Lower leg skin (tissue), 4 donors: ENCODE measurements around the gene BTN3A1. TPM values are rescaled to one million over a fixed set of nuclear protein-coding genes. Genes with fewer than 3 reads are reported as not detected.
"Not testable (repeated sequence)": the region's sequence is repeated elsewhere in the genome, so short reads cannot be mapped to it uniquely, and the experiment has no call there.

Experiments
- DNase-seq, 2 donors: peaks; one replicate each; pipeline ENCODE4 v3.0.0-alpha.2; 2019; ENCODE audit warnings: low spot score in 2 of 2
- H3K4me3 ChIP-seq: fragments of 200-600 bp; sonication (generic); 2 replicates; pipeline ENCODE4 v1.5.1; 2017; ENCODE audit warnings: mild to moderate bottlenecking, low read depth; ENCODE audit not compliant: poor library complexity, severe bottlenecking
- CTCF ChIP-seq, 3 donors: fragments of 450-650 bp; IDR thresholded peaks; one replicate each; pipeline ENCODE4 v1.5.1; 2016; ENCODE audit warnings: antibody characterized with exemption in 3 of 3, mild to moderate bottlenecking in 3 of 3, moderate library complexity in 2 of 3
- POLR2A ChIP-seq, 2 donors: fragments of 450-650 bp; IDR thresholded peaks; one replicate each; pipeline ENCODE4 v1.6.1; 2016 to 2017; ENCODE audit warnings: antibody characterized with exemption in 2 of 2, mild to moderate bottlenecking in 1 of 2, moderate library complexity in 1 of 2
- WGBS, 2 donors: methylation state at CpG; one replicate each; pipeline ENCODE4 v1.1.5; 2018; 5-methylcytosine and 5-hydroxymethylcytosine counted together
- intact Hi-C: fragments of 100-400 bp; cut with DNase I; formaldehyde crosslinking; loops from one replicate; pipeline ENCODE4 v1.15.0; 2023; ENCODE audit warnings: low total_unique reads
- total RNA-seq, 4 donors: library from RNA; depleted of rRNA; stranded (reverse); fragments of >200 nt; gene quantifications; one replicate each; pipeline ENCODE4 v1.1.0, GENCODE V29; 2016

Gene BTN3A1
- total RNA-seq, 4 donors from 2014 or later = 10.4 to 17.7 (median 15.1) TPM

GRCh38 chr6:26412228-26412627 lies 10.2 kb downstream of the BTN3A1 start:
- intact Hi-C loops = no loop called here
- TF ChIP-seq CTCF (IDR thresholded peaks at IDR 0.05) (no peak), POLR2A (IDR thresholded peaks at IDR 0.05) (no peak)
- whole genome bisulfite sequencing, 2 donors = 62 to 65% methylated on average over 3 of the region's 3 CpGs
- H3K4me3 ChIP-seq = no peak overlapping the region
- DNase-seq = no peak

- intact Hi-C loops = no loop called here
- WGBS, 2 donors = 92 to 98% methylated on average over 4 of the region's 4 CpGs
- no peak for DNase-seq
- TF ChIP-seq POLR2A (IDR thresholded peaks at IDR 0.05) (no peak), CTCF (IDR thresholded peaks at IDR 0.05) (no peak)
- no peak overlapping the region for H3K4me3 ChIP-seq
These were observed 10.9 kb downstream of the BTN3A1 start for GRCh38 chr6:26412954-26413353.

- no peak for DNase-seq
- intact Hi-C loops = no loop called here
- TF ChIP-seq CTCF (IDR thresholded peaks at IDR 0.05) (no peak), POLR2A (IDR thresholded peaks at IDR 0.05) (no peak)
These were observed 12.2 kb downstream of the BTN3A1 start for GRCh38 chr6:26414281-26414680.

GRCh38 chr6:26415036-26415614 lies 13.1 kb downstream of the BTN3A1 start:
- H3K4me3 ChIP-seq = no peak overlapping the region
- DNase-seq = no peak
- TF ChIP-seq POLR2A (IDR thresholded peaks at IDR 0.05) (no peak), CTCF (IDR thresholded peaks at IDR 0.05) (no peak)
- intact Hi-C loops = no loop called here
- 82 to 86% methylated on average over 1 of the region's 1 CpG for WGBS, 2 donors

More at GRCh38 chr6:26414281-26414680, 12.2 kb downstream of the BTN3A1 start:
- WGBS, 2 donors = 78% methylated on average over 3 of the region's 3 CpGs
- H3K4me3 ChIP-seq = no peak overlapping the region

- intact Hi-C loops = no loop called here
- H3K4me3 ChIP-seq = no peak overlapping the region
- WGBS, 2 donors = 69 to 90% methylated on average over 2 of the region's 2 CpGs
- no peak for TF ChIP-seq POLR2A (IDR thresholded peaks at IDR 0.05)
- no peak for TF ChIP-seq CTCF (IDR thresholded peaks at IDR 0.05)
- no peak for DNase-seq
These were observed 13.7 kb downstream of the BTN3A1 start for GRCh38 chr6:26415791-26416190.

- H3K4me3 ChIP-seq = no peak overlapping the region
- WGBS, 2 donors = 52 to 95% methylated on average over 1 of the region's 1 CpG
- TF ChIP-seq POLR2A (IDR thresholded peaks at IDR 0.05) (no peak), CTCF (IDR thresholded peaks at IDR 0.05) (no peak)
- intact Hi-C loops = no loop called here
- DNase-seq = no peak
These were observed 14.2 kb downstream of the BTN3A1 start for GRCh38 chr6:26416288-26416687.

GRCh38 chr6:26418077-26418476 lies 16.0 kb downstream of the BTN3A1 start:
- intact Hi-C loops, DNase-seq, H3K4me3 ChIP-seq: not testable (repeated sequence)
- WGBS, 2 donors = 93 to 94% methylated on average over 2 of the region's 2 CpGs

- DNase-seq, intact Hi-C loops: not testable (repeated sequence)
- WGBS, 2 donors = 93 to 97% methylated on average over 3 of the region's 3 CpGs
These were observed 16.7 kb downstream of the BTN3A1 start for GRCh38 chr6:26418795-26419194.

More at GRCh38 chr6:26418795-26419194, 16.7 kb downstream of the BTN3A1 start:
- not testable (repeated sequence) for H3K4me3 ChIP-seq
